ENCODE results near the gene ITM2B.

The ITM2B gene

GRCh38 chr13:48317511-48318376 lies 84.7 kb downstream of the ITM2B start:
- Histone ChIP-seq H3K36me3 (ENCODE audit: control insufficient read depth, low read length) (peaks cover 94% of the 10 kb centered on the region), H3K27ac (ENCODE audit: low read depth, low read length) (no peak overlapping the region), H3K4me1 (ENCODE audit: control insufficient read depth, low read length) (no peaks in the 10 kb centered on the region), H3F3A (ENCODE audit: control insufficient read depth, insufficient read depth) (0 out of 2 replicates have a peak, but pooled peaks cover under 1% of the 10 kb centered on the region), H3K9me2 (replicated peaks; ENCODE audit: control insufficient read depth, low read length) (no peaks in the 10 kb centered on the region), H3K27me3 (ENCODE audit: control insufficient read depth, low read length) (no peaks in the 10 kb centered on the region), H3K79me2 (ENCODE audit: control insufficient read depth, low read length) (peaks cover 99% of the 10 kb centered on the region), H3K4me3 (ENCODE audit: low read length) (no peak overlapping the region), H3K9me3 (ENCODE audit: control insufficient read depth, insufficient read depth, low read length) (peaks cover 54% of the 10 kb centered on the region), H4K20me1 (ENCODE audit: control insufficient read depth, insufficient read depth, low read depth, low read length) (no peaks in the 10 kb centered on the region), H3K4me2 (ENCODE audit: low read length) (no peak overlapping the region)
- TF ChIP-seq EZH2phosphoT487 (IDR thresholded peaks at IDR 0.05; ENCODE audit: borderline replicate concordance, low read length), result no peak
- TF ChIP-seq, protein P1, sequence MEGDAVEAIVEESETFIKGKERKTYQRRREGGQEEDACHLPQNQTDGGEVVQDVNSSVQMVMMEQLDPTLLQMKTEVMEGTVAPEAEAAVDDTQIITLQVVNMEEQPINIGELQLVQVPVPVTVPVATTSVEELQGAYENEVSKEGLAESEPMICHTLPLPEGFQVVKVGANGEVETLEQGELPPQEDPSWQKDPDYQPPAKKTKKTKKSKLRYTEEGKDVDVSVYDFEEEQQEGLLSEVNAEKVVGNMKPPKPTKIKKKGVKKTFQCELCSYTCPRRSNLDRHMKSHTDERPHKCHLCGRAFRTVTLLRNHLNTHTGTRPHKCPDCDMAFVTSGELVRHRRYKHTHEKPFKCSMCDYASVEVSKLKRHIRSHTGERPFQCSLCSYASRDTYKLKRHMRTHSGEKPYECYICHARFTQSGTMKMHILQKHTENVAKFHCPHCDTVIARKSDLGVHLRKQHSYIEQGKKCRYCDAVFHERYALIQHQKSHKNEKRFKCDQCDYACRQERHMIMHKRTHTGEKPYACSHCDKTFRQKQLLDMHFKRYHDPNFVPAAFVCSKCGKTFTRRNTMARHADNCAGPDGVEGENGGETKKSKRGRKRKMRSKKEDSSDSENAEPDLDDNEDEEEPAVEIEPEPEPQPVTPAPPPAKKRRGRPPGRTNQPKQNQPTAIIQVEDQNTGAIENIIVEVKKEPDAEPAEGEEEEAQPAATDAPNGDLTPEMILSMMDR (IDR thresholded peaks at IDR 0.05; ENCODE audit: low read depth, low read length, poor library complexity, severe bottlenecking), result no peak

DNA sequence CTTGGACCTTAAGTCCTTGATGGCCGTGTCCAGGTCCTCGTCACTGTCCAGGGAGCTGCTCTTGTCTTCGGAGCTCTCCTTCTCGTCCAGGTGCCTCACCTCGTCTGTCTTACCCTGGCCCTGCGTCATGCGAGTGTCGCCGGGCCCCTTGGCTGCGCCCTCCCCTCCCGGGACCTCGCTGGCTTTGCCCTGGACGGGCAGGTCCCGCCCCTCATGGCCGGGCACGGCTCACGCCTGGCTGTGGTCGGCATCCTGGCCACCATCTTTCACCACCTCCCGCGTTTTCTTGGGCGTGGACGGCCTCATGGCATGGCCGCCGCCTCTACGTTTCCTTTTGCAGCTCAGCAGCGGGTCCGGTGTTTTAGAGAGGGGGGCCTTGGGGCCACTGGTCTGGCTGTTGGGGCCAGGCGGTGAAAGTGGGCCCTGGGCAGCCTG lies 85.4 kb downstream of the ITM2B start:
- H3K27me3 ChIP-seq (ENCODE audit: control insufficient read depth, low read length), result no peaks in the 10 kb centered on the region
- no peaks in the 10 kb centered on the region for H4K20me1 ChIP-seq (ENCODE audit: control insufficient read depth, insufficient read depth, low read depth, low read length)
- no peaks in the 10 kb centered on the region for H3K4me1 ChIP-seq (ENCODE audit: control insufficient read depth, low read length)
- no peaks in the 10 kb centered on the region for H3K9me2 ChIP-seq (replicated peaks; ENCODE audit: control insufficient read depth, low read length)
- H3K79me2 ChIP-seq (ENCODE audit: control insufficient read depth, low read length), result peaks cover 99% of the 10 kb centered on the region
- H3K9me3 ChIP-seq (ENCODE audit: control insufficient read depth, insufficient read depth, low read length), result peaks cover 54% of the 10 kb centered on the region
- peaks cover 94% of the 10 kb centered on the region for H3K36me3 ChIP-seq (ENCODE audit: control insufficient read depth, low read length)
- no peak overlapping the region for H3K4me2 ChIP-seq (ENCODE audit: low read length)
- H3F3A ChIP-seq (ENCODE audit: control insufficient read depth, insufficient read depth), result peaks cover 5% of the 10 kb centered on the region
- H3K4me3 ChIP-seq (ENCODE audit: low read length), result no peak overlapping the region
- no peak overlapping the region for H3K27ac ChIP-seq (ENCODE audit: low read depth, low read length)
- TF ChIP-seq, protein P1 (IDR thresholded peaks at IDR 0.05; ENCODE audit: low read depth, low read length, poor library complexity, severe bottlenecking), result no peak

DNA sequence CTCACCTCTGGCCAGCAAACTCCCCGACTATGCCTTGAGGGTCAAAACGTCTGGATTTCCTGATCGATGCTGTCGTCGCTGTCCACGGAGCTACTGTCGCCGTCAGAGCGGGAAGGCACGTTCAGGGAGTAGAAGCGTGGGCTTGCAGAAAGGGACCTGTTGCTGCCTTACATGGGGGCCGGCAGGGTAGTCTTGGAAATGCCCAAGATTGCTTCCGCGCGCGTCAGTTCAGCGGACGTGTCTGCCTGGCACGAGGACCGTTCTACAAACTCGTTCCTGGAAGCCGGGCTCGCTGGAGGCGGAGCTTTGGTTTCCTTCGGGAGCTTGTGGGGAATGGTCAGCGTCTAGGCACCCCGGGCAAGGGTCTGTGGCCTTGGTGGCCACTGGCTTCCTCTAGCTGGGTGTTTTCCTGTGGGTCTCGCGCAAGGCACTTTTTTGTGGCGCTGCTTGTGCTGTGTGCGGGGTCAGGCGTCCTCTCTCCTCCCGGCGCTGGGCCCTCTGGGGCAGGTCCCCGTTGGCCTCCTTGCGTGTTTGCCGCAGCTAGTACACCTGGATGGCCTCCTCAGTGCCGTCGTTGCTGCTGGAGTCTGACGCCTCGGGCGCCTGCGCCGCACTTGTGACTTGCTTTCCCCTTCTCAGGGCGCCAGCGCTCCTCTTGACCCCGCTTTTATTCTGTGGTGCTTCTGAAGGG lies 86.0 kb downstream of the ITM2B start:
- Histone ChIP-seq H3K79me2 (ENCODE audit: control insufficient read depth, low read length) (peaks cover 99% of the 10 kb centered on the region), H3K27me3 (ENCODE audit: control insufficient read depth, low read length) (no peaks in the 10 kb centered on the region), H3K4me1 (ENCODE audit: control insufficient read depth, low read length) (no peaks in the 10 kb centered on the region), H4K20me1 (ENCODE audit: control insufficient read depth, insufficient read depth, low read depth, low read length) (no peaks in the 10 kb centered on the region), H3F3A (ENCODE audit: control insufficient read depth, insufficient read depth) (peaks cover 5% of the 10 kb centered on the region), H3K4me3 (ENCODE audit: low read length) (no peak overlapping the region), H3K9me3 (ENCODE audit: control insufficient read depth, insufficient read depth, low read length) (peaks cover 54% of the 10 kb centered on the region), H3K9me2 (replicated peaks; ENCODE audit: control insufficient read depth, low read length) (no peaks in the 10 kb centered on the region), H3K36me3 (ENCODE audit: control insufficient read depth, low read length) (peaks cover 92% of the 10 kb centered on the region), H3K4me2 (ENCODE audit: low read length) (no peak overlapping the region), H3K27ac (ENCODE audit: low read depth, low read length) (no peak overlapping the region)
- TF ChIP-seq, protein P1 (IDR thresholded peaks at IDR 0.05; ENCODE audit: low read depth, low read length, poor library complexity, severe bottlenecking), result no peak

Data from DOHH2 (cell line).